ENCODE data around the gene CDH8. TPM values are rescaled to one million over a fixed set of nuclear protein-coding genes. Genes with fewer than 3 reads are reported as not detected.

CDH8 gene
- total RNA-seq, 1 experiment from 2014 or later = 2.5 TPM

- H3K27me3 ChIP-seq (ENCODE audit: insufficient read depth, low read length) = no peaks in the 10 kb centered on the region
- no TSS peak for BruUV-seq (replicated peaks)
- RAD21 ChIA-PET (ENCODE audit: low non-redundant PET in 1 of 2, low total read pairs in 2 of 2, uncharacterized antibody in 2 of 2, unreplicated experiment in 2 of 2) = no interaction called here
Observed at GRCh38 chr16:62033065-62033464, 3.2 kb downstream of the CDH8 start.

More at GRCh38 chr16:62033065-62033464, 3.2 kb downstream of the CDH8 start:
- ATAC-seq (no peak), DNase-seq (ENCODE audit: low read depth, low spot score) (no peak)
- Histone ChIP-seq H3K9me2 (ENCODE audit: insufficient read depth) (no peaks in the 10 kb centered on the region), H3K27ac (ENCODE audit: low read depth, low read length) (no peak overlapping the region), H3K79me2 (ENCODE audit: insufficient read depth, low read length) (no peaks in the 10 kb centered on the region), H3K4me1 (ENCODE audit: control insufficient read depth in 1 of 2, insufficient read depth in 2 of 2, low read length in 2 of 2) (no peaks in the 10 kb centered on the region), H3K36me3 (ENCODE audit: control insufficient read depth in 1 of 2, insufficient read depth in 2 of 2, low read length in 2 of 2) (no peaks in the 10 kb centered on the region), H3K4me2 (ENCODE audit: low read length) (no peak overlapping the region), H3K9me3 (ENCODE audit: control insufficient read depth in 1 of 2, insufficient read depth in 1 of 2, low read depth in 1 of 2, low read length in 2 of 2) (peaks cover 4 to 27% of the 10 kb centered on the region in 2 experiments; a peak in 2 of 4 replicates), H3K4me3 (replicated peaks in 1 of 2; ENCODE audit: low read depth in 1 of 2, low read length in 2 of 2) (no peak overlapping the region), H2AFZ (ENCODE audit: low read depth, low read length, poor library complexity, severe bottlenecking) (no peak overlapping the region), H3K9ac (ENCODE audit: low read length) (no peak overlapping the region), H4K20me1 (ENCODE audit: insufficient read depth) (no peaks in the 10 kb centered on the region)
- CTCF ChIA-PET = no interaction called here
- TF ChIP-seq, protein P1, sequence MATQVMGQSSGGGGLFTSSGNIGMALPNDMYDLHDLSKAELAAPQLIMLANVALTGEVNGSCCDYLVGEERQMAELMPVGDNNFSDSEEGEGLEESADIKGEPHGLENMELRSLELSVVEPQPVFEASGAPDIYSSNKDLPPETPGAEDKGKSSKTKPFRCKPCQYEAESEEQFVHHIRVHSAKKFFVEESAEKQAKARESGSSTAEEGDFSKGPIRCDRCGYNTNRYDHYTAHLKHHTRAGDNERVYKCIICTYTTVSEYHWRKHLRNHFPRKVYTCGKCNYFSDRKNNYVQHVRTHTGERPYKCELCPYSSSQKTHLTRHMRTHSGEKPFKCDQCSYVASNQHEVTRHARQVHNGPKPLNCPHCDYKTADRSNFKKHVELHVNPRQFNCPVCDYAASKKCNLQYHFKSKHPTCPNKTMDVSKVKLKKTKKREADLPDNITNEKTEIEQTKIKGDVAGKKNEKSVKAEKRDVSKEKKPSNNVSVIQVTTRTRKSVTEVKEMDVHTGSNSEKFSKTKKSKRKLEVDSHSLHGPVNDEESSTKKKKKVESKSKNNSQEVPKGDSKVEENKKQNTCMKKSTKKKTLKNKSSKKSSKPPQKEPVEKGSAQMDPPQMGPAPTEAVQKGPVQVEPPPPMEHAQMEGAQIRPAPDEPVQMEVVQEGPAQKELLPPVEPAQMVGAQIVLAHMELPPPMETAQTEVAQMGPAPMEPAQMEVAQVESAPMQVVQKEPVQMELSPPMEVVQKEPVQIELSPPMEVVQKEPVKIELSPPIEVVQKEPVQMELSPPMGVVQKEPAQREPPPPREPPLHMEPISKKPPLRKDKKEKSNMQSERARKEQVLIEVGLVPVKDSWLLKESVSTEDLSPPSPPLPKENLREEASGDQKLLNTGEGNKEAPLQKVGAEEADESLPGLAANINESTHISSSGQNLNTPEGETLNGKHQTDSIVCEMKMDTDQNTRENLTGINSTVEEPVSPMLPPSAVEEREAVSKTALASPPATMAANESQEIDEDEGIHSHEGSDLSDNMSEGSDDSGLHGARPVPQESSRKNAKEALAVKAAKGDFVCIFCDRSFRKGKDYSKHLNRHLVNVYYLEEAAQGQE (IDR thresholded peaks at IDR 0.05; ENCODE audit: low read depth) = no peak
- TF ChIP-seq, protein P2, sequence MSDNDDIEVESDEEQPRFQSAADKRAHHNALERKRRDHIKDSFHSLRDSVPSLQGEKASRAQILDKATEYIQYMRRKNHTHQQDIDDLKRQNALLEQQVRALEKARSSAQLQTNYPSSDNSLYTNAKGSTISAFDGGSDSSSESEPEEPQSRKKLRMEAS (IDR thresholded peaks at IDR 0.05) = no peak
- TF ChIP-seq SRF (IDR thresholded peaks at IDR 0.05; ENCODE audit: low read depth) (no peak), EZH2 (IDR thresholded peaks at IDR 0.05) (no peak), CEBPB (IDR thresholded peaks at IDR 0.05; ENCODE audit: low read depth) (no peak), YY1 (IDR thresholded peaks at IDR 0.05; ENCODE audit: extremely low read depth, insufficient replicate concordance, low read depth, low read length) (no peak), JUND (IDR thresholded peaks at IDR 0.05) (no peak), POLR2AphosphoS5 (IDR thresholded peaks at IDR 0.05; ENCODE audit: low read depth, low read length) (no peak), SIN3A (IDR thresholded peaks at IDR 0.05; ENCODE audit: low read depth) (no peak), POLR2A (IDR thresholded peaks at IDR 0.05; ENCODE audit: borderline replicate concordance, extremely low read depth, insufficient read depth, insufficient read length) (no peak), TCF7L2 (IDR thresholded peaks at IDR 0.05; ENCODE audit: borderline replicate concordance, extremely low read depth, insufficient read depth, insufficient read length) (no peak), FOSL1 (IDR thresholded peaks at IDR 0.05; ENCODE audit: low read depth) (no peak), ELF1 (IDR thresholded peaks at IDR 0.05; ENCODE audit: borderline replicate concordance, low read depth) (no peak), SP1 (IDR thresholded peaks at IDR 0.05; ENCODE audit: low read depth) (no peak), ZNF274 (IDR thresholded peaks at IDR 0.05; ENCODE audit: low read depth, low read length) (no peak), EZH2phosphoT487 (IDR thresholded peaks at IDR 0.05; ENCODE audit: borderline replicate concordance) (no peak), ZFX (IDR thresholded peaks at IDR 0.05) (no peak), CTCF (IDR thresholded peaks at IDR 0.05 in 2 of 3, conservative IDR thresholded peaks at IDR 0.05 in 1 of 3; ENCODE audit: borderline replicate concordance in 1 of 3, insufficient read depth in 1 of 3, low read depth in 2 of 3, low read length in 2 of 3) (no peak)
- TF ChIP-seq, protein P3, sequence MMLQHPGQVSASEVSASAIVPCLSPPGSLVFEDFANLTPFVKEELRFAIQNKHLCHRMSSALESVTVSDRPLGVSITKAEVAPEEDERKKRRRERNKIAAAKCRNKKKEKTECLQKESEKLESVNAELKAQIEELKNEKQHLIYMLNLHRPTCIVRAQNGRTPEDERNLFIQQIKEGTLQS (IDR thresholded peaks at IDR 0.05) = no peak
- TF ChIP-seq, protein P4, sequence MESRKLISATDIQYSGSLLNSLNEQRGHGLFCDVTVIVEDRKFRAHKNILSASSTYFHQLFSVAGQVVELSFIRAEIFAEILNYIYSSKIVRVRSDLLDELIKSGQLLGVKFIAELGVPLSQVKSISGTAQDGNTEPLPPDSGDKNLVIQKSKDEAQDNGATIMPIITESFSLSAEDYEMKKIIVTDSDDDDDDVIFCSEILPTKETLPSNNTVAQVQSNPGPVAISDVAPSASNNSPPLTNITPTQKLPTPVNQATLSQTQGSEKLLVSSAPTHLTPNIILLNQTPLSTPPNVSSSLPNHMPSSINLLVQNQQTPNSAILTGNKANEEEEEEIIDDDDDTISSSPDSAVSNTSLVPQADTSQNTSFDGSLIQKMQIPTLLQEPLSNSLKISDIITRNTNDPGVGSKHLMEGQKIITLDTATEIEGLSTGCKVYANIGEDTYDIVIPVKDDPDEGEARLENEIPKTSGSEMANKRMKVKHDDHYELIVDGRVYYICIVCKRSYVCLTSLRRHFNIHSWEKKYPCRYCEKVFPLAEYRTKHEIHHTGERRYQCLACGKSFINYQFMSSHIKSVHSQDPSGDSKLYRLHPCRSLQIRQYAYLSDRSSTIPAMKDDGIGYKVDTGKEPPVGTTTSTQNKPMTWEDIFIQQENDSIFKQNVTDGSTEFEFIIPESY (IDR thresholded peaks at IDR 0.05; ENCODE audit: extremely low read depth, insufficient replicate concordance, low read length) = no peak
- intact Hi-C loops (cut with micrococcal nuclease) = no loop called here
- POLR2A ChIA-PET = no interaction called here
